A549 (cell line): ENCODE results near the gene MPP4. TPM values are rescaled to one million over a fixed set of nuclear protein-coding genes. Genes with fewer than 3 reads are reported as not detected.
A peak's percentile ranks its signal among the peaks of the same experiment; 100 is the strongest.

Experiments used
- ATAC-seq, 2 experiments: fragments of 200-7000 bp in 1 of 2; fragments of >200 bp in 1 of 2; cut with Nextera tagmentation in 1 of 2; cut with Tn5 transposase in 1 of 2; 3 replicates each; pipeline versions ENCODE4 v1.8.0 to v1.9.1; 2018 to 2020; ENCODE audit warnings: mild to moderate bottlenecking in 1 of 2, moderate library complexity in 1 of 2
- CTCF ChIA-PET: fragments of 300-600 bp; sonication (Branson Sonifier 250); formaldehyde crosslinking; extraction: SDS; loops from one replicate; lab custom pipeline; 2021; ENCODE audit warnings: antibody characterized with exemption, inconsistent platforms; lab: Yijun Ruan, JAX
- POLR2A ChIA-PET: fragments of 350-600 bp; formaldehyde crosslinking; extraction: SDS; loops from one replicate; lab custom pipeline; 2021; ENCODE audit warnings: antibody characterized with exemption, inconsistent platforms; lab: Yijun Ruan, JAX
- DNase-seq, 2 experiments: peaks; one replicate each; pipeline versions ENCODE4 v3.0.0 to v3.0.0-alpha.2; 2011 to 2016; ENCODE audit warnings: low read depth in 1 of 2, low spot score in 1 of 2
- FAIRE-seq: peaks from 2 replicates; lab custom pipeline; 2011; peaks lifted over from hg19 to GRCh38; lab: Jason Lieb, UNC
- H3K27ac ChIP-seq, 2 experiments: fragments of >200 bp; sonication (Bioruptor Twin); formaldehyde crosslinking; 3 replicates each; pipeline ENCODE4 v1.5.1; 2016 to 2017
- H3K4me1 ChIP-seq: fragments of >200 bp; sonication (Bioruptor Twin); formaldehyde crosslinking; 3 replicates; pipeline ENCODE4 v1.6.1; 2016
- H3K4me2 ChIP-seq: fragments of >200 bp; sonication (Bioruptor Twin); formaldehyde crosslinking; 3 replicates; pipeline ENCODE4 v1.6.1; 2016
- H3K4me3 ChIP-seq: fragments of >200 bp; sonication (Bioruptor Twin); formaldehyde crosslinking; 3 replicates; pipeline ENCODE4 v1.5.1; 2016
- H3K9me3 ChIP-seq: fragments of >200 bp; sonication (Bioruptor Twin); formaldehyde crosslinking; 3 replicates; pipeline ENCODE4 v1.6.1; 2016
- CHD4 ChIP-seq: fragments of 200-600 bp; sonication (generic); IDR thresholded peaks from 2 replicates; pipeline ENCODE4 v1.6.1; 2016; ENCODE audit warnings: antibody characterized with exemption, mild to moderate bottlenecking, borderline replicate concordance
- E2F6 ChIP-seq: IDR thresholded peaks from 2 replicates; pipeline ENCODE4 v1.6.1; 2012; ENCODE audit warnings: low read depth, borderline replicate concordance
- EP300 ChIP-seq, 2 experiments: fragments of >200 bp; sonication (Bioruptor Twin); formaldehyde crosslinking; IDR thresholded peaks; 2 replicates in 1 of 2; 3 replicates in 1 of 2; pipeline ENCODE4 v1.6.1; 2016 to 2017
- FOXS1 ChIP-seq: fragments of 250-450 bp; sonication (Bioruptor Pico); IDR thresholded peaks from 2 replicates; pipeline ENCODE4 v1.5.0; 2020; ENCODE audit warnings: mild to moderate bottlenecking, moderate library complexity
- HMGXB4 ChIP-seq: fragments of 250-450 bp; sonication (Bioruptor Pico); IDR thresholded peaks from 2 replicates; pipeline ENCODE4 v1.5.0; 2021; ENCODE audit warnings: mild to moderate bottlenecking, moderate library complexity, borderline replicate concordance
- HOXB13 ChIP-seq: fragments of 250-450 bp; sonication (Bioruptor Pico); IDR thresholded peaks from 2 replicates; pipeline ENCODE4 v1.5.0; 2020; ENCODE audit warnings: low read depth, mild to moderate bottlenecking, moderate library complexity
- KDM5A ChIP-seq: fragments of 200-600 bp; sonication (generic); IDR thresholded peaks from 2 replicates; pipeline ENCODE4 v1.6.1; 2016; ENCODE audit warnings: antibody characterized with exemption, mild to moderate bottlenecking
- MAZ ChIP-seq: fragments of 150-350 bp; IDR thresholded peaks from 2 replicates; pipeline ENCODE4 v1.6.1; 2014; ENCODE audit warnings: antibody characterized with exemption, low read depth, low read length, borderline replicate concordance
- NFE2L2 ChIP-seq: fragments of 150-350 bp; conservative IDR thresholded peaks from 2 replicates; pipeline ENCODE4 v1.6.1; 2014; ENCODE audit warnings: low read length
- NPAS2 ChIP-seq: fragments of 250-450 bp; sonication (Bioruptor Pico); IDR thresholded peaks from 2 replicates; pipeline ENCODE4 v1.8.0; 2022; ENCODE audit warnings: mild to moderate bottlenecking, moderate library complexity, borderline replicate concordance
- PBX3 ChIP-seq: IDR thresholded peaks from 2 replicates; pipeline ENCODE4 v1.6.1; 2012
- RAD21 ChIP-seq, 2 experiments: fragments of >200 bp in 1 of 2; sonication (Bioruptor Twin) in 1 of 2; formaldehyde crosslinking in 1 of 2; IDR thresholded peaks in 1 of 2; conservative IDR thresholded peaks in 1 of 2; 2 replicates in 1 of 2; 3 replicates in 1 of 2; pipeline ENCODE4 v1.6.1; 2012 to 2018; ENCODE audit warnings: inconsistent platforms in 1 of 2
- RCOR1 ChIP-seq: fragments of 150-350 bp; IDR thresholded peaks from 2 replicates; pipeline ENCODE4 v1.6.1; 2014; ENCODE audit warnings: antibody characterized with exemption, low read length, low read depth
- REST ChIP-seq: fragments of 200-600 bp; sonication (generic); IDR thresholded peaks from 2 replicates; pipeline ENCODE4 v1.6.1; 2016; ENCODE audit warnings: antibody characterized with exemption, mild to moderate bottlenecking, moderate library complexity
- RNF2 ChIP-seq: fragments of 200-600 bp; sonication (generic); IDR thresholded peaks from 2 replicates; pipeline ENCODE4 v1.6.1; 2016; ENCODE audit warnings: low read depth, mild to moderate bottlenecking, antibody characterized with exemption, moderate library complexity, borderline replicate concordance
- TFCP2L1 ChIP-seq: fragments of 250-450 bp; sonication (Bioruptor Pico); IDR thresholded peaks from 2 replicates; pipeline ENCODE4 v1.5.0; 2021; ENCODE audit warnings: mild to moderate bottlenecking
- TP53 ChIP-seq: fragments of 250-450 bp; sonication (Bioruptor Pico); IDR thresholded peaks from 2 replicates; pipeline ENCODE4 v1.5.0; 2021; ENCODE audit warnings: mild to moderate bottlenecking, moderate library complexity
- ZNF302 ChIP-seq: fragments of 250-450 bp; sonication (Bioruptor Pico); IDR thresholded peaks from 2 replicates; pipeline ENCODE4 v1.9.0; 2021; ENCODE audit warnings: inconsistent platforms, mild to moderate bottlenecking, moderate library complexity
- WGBS: methylation state at CpG from one replicate; pipeline ENCODE4 v1.1.6; 2017; ENCODE audit errors: missing lambda C conversion rate; 5-methylcytosine and 5-hydroxymethylcytosine counted together
- polyA plus RNA-seq, 4 experiments: library from polyadenylated mRNA; depleted of rRNA in 3 of 4; stranded (reverse); fragments of >200 nt; fragmentation: RNase III in 1 of 4; extraction: RNeasy Plus Mini Kit Qiagen cat#74134 plus additional on column Dnase treatment in 1 of 4; gene quantifications; 2 replicates in 3 of 4; 3 replicates in 1 of 4; pipeline ENCODE4 v1.2.3, GENCODE V29; 2011 to 2017
- TF ChIP-seq, protein P1 (sequence below): fragments of >200 bp; sonication (Bioruptor Twin); formaldehyde crosslinking; IDR thresholded peaks from 3 replicates; pipeline ENCODE4 v1.5.1; 2016

The MPP4 gene
- polyA plus RNA-seq, 2 of the 4 experiments (the other 2 are of a cell fraction) = 0.06 to 0.19 TPM

- H3K4me3 ChIP-seq = no peak overlapping the region
- DNase-seq (peak; percentile 48 to 57), ATAC-seq (peak; percentile 80 to 94), FAIRE-seq (no peak)
- CTCF ChIA-PET = interaction anchor here (0.8 to 1.9 kb wide), 5 partner anchors 10 to 498 kb away, joined by 3 to 6 read pairs (median 3); partner anchors contain the start of gene MPP4
- no peaks in the 10 kb centered on the region for H3K9me3 ChIP-seq
- no peaks in the 10 kb centered on the region for H3K4me1 ChIP-seq
- POLR2A ChIA-PET = no interaction called here
- 39% methylated on average over 9 of the region's 9 CpGs for WGBS
- no peak overlapping the region for H3K4me2 ChIP-seq
- no peak overlapping the region for H3K27ac ChIP-seq
- TF ChIP-seq NPAS2 (CRISPR knock-in tag) (no peak), RAD21 (conservative IDR thresholded peaks at IDR 0.05 in 1 of 2, IDR thresholded peaks at IDR 0.05 in 1 of 2) (peak; percentile 14 to 33; a peak in 2 of 5 replicates), REST (no peak), HOXB13 (CRISPR knock-in tag) (no peak)
- TF ChIP-seq, protein P1, sequence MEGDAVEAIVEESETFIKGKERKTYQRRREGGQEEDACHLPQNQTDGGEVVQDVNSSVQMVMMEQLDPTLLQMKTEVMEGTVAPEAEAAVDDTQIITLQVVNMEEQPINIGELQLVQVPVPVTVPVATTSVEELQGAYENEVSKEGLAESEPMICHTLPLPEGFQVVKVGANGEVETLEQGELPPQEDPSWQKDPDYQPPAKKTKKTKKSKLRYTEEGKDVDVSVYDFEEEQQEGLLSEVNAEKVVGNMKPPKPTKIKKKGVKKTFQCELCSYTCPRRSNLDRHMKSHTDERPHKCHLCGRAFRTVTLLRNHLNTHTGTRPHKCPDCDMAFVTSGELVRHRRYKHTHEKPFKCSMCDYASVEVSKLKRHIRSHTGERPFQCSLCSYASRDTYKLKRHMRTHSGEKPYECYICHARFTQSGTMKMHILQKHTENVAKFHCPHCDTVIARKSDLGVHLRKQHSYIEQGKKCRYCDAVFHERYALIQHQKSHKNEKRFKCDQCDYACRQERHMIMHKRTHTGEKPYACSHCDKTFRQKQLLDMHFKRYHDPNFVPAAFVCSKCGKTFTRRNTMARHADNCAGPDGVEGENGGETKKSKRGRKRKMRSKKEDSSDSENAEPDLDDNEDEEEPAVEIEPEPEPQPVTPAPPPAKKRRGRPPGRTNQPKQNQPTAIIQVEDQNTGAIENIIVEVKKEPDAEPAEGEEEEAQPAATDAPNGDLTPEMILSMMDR = peak; percentile 40
These were observed 17.7 kb downstream of the MPP4 start for GRCh38 chr2:201680743-201681142.

DNA sequence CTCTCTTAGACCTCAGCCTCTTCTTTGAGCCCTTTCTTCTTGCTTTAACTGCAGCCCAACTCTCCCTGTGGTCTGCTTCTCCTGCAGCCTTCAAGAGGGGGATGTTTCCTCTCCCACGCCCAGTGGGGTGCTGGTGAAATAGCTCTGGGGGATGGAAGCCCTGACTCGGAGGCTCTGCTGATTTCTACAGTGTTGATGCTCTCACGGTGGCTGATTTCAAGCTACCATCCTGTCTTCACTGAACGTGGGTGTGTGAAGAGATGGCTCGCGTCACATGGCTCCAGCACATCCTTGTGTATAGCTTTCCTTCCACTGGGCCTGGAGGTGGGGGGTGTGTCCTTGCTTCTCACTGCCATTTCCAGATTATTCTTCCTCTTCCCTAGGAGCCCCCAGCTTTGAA is 20.0 kb downstream of the MPP4 start:
- H3K4me1 ChIP-seq = no peaks in the 10 kb centered on the region
- FAIRE-seq (no peak), ATAC-seq (no peak), DNase-seq (no peak)
- WGBS = 48% methylated on average over 6 of the region's 6 CpGs
- H3K4me2 ChIP-seq = no peak overlapping the region
- H3K27ac ChIP-seq = no peak overlapping the region
- CTCF ChIA-PET = interaction anchor here (1.9 kb wide), 1 partner anchor 10 kb away, joined by 6 read pairs; no protein-coding TSS in a partner anchor
- TF ChIP-seq MAZ (no peak), HMGXB4 (CRISPR knock-in tag) (no peak), E2F6 (no peak), RNF2 (no peak), ZNF302 (CRISPR knock-in tag) (no peak), TFCP2L1 (CRISPR knock-in tag) (no peak), RCOR1 (no peak), TP53 (CRISPR knock-in tag) (no peak), EP300 (IDR thresholded peaks at IDR 0.05) (no peak), NFE2L2 (no peak), KDM5A (no peak), FOXS1 (CRISPR knock-in tag) (no peak), PBX3 (no peak), CHD4 (no peak)
- H3K9me3 ChIP-seq = no peaks in the 10 kb centered on the region
- POLR2A ChIA-PET = no interaction called here
- no peak overlapping the region for H3K4me3 ChIP-seq
